Measurements from ENCODE around the gene ATG7.

The ATG7 gene

DNA sequence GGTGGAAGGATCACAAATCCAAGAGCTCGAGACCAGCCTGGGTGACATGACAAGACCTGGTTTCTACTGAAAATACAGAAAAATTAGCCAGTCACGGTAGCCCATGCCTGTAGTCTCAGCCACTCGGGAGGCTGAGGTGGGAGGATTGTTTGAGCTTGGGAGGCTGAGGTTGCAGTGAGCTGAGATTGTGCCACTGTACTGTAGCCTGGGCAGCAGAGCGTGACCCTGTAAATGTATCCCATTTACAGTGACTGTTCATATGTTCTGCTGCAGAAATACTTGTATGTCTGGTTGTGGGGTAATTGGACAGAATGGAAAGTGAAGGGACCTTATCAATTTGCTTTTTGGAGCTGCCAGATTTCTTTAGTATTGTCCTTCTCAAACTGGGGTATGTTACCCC lies 24.9 kb downstream of the ATG7 start:
- TF ChIP-seq, protein P1, sequence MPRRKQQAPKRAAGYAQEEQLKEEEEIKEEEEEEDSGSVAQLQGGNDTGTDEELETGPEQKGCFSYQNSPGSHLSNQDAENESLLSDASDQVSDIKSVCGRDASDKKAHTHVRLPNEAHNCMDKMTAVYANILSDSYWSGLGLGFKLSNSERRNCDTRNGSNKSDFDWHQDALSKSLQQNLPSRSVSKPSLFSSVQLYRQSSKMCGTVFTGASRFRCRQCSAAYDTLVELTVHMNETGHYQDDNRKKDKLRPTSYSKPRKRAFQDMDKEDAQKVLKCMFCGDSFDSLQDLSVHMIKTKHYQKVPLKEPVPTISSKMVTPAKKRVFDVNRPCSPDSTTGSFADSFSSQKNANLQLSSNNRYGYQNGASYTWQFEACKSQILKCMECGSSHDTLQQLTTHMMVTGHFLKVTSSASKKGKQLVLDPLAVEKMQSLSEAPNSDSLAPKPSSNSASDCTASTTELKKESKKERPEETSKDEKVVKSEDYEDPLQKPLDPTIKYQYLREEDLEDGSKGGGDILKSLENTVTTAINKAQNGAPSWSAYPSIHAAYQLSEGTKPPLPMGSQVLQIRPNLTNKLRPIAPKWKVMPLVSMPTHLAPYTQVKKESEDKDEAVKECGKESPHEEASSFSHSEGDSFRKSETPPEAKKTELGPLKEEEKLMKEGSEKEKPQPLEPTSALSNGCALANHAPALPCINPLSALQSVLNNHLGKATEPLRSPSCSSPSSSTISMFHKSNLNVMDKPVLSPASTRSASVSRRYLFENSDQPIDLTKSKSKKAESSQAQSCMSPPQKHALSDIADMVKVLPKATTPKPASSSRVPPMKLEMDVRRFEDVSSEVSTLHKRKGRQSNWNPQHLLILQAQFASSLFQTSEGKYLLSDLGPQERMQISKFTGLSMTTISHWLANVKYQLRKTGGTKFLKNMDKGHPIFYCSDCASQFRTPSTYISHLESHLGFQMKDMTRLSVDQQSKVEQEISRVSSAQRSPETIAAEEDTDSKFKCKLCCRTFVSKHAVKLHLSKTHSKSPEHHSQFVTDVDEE (CRISPR knock-in tag; IDR thresholded peaks at IDR 0.05) = no peak
- TF ChIP-seq, protein P2, sequence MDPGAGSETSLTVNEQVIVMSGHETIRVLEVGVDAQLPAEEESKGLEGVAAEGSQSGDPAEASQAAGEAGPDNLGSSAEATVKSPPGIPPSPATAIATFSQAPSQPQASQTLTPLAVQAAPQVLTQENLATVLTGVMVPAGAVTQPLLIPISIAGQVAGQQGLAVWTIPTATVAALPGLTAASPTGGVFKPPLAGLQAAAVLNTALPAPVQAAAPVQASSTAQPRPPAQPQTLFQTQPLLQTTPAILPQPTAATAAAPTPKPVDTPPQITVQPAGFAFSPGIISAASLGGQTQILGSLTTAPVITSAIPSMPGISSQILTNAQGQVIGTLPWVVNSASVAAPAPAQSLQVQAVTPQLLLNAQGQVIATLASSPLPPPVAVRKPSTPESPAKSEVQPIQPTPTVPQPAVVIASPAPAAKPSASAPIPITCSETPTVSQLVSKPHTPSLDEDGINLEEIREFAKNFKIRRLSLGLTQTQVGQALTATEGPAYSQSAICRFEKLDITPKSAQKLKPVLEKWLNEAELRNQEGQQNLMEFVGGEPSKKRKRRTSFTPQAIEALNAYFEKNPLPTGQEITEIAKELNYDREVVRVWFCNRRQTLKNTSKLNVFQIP (CRISPR knock-in tag; IDR thresholded peaks at IDR 0.05; ENCODE audit: borderline replicate concordance, low read depth) = no peak
- TF ChIP-seq TOX (CRISPR knock-in tag; IDR thresholded peaks at IDR 0.05; ENCODE audit: borderline replicate concordance) (no peak), ARNTL (CRISPR knock-in tag; IDR thresholded peaks at IDR 0.05; ENCODE audit: borderline replicate concordance, low read depth) (no peak), ZFP30 (CRISPR knock-in tag; IDR thresholded peaks at IDR 0.05) (no peak), OSR1 (CRISPR knock-in tag; IDR thresholded peaks at IDR 0.05) (no peak), TCF4 (CRISPR knock-in tag; IDR thresholded peaks at IDR 0.05; ENCODE audit: borderline replicate concordance) (no peak), ZNF565 (CRISPR knock-in tag; conservative IDR thresholded peaks at IDR 0.05; ENCODE audit: low read depth) (no peak), ZNF8 (CRISPR knock-in tag; IDR thresholded peaks at IDR 0.05) (no peak), RARB (CRISPR knock-in tag; IDR thresholded peaks at IDR 0.05) (no peak), ZC3H10 (CRISPR knock-in tag; IDR thresholded peaks at IDR 0.05) (no peak)
- no peak for ATAC-seq

DNA sequence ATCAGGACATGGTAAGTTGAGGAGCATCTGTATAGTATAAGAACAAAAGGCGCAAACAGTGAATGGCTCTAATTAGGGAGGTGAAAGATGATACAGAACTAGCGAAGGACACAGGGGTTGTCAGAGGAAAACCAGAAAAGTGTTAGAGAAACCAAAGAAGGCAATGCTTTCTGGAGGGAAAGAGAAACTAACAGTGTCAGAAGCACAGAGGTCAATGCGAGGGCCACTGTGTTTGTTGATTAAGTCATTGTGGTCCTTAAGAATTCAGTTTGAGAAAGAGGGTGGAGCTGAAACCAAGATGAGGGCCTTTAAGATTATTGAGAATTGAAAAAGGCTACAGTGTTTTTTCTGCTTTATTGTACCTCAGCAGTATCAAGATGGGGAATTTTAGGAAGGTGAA lies 28.8 kb downstream of the ATG7 start:
- no peak for ATAC-seq
- TF ChIP-seq CSRNP3 (CRISPR knock-in tag; IDR thresholded peaks at IDR 0.05) = no peak
- TF ChIP-seq, protein P3, sequence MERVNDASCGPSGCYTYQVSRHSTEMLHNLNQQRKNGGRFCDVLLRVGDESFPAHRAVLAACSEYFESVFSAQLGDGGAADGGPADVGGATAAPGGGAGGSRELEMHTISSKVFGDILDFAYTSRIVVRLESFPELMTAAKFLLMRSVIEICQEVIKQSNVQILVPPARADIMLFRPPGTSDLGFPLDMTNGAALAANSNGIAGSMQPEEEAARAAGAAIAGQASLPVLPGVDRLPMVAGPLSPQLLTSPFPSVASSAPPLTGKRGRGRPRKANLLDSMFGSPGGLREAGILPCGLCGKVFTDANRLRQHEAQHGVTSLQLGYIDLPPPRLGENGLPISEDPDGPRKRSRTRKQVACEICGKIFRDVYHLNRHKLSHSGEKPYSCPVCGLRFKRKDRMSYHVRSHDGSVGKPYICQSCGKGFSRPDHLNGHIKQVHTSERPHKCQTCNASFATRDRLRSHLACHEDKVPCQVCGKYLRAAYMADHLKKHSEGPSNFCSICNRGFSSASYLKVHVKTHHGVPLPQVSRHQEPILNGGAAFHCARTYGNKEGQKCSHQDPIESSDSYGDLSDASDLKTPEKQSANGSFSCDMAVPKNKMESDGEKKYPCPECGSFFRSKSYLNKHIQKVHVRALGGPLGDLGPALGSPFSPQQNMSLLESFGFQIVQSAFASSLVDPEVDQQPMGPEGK (CRISPR knock-in tag; IDR thresholded peaks at IDR 0.05; ENCODE audit: borderline replicate concordance) = no peak
- TF ChIP-seq, protein P2 (CRISPR knock-in tag; IDR thresholded peaks at IDR 0.05; ENCODE audit: borderline replicate concordance, low read depth) = no peak
- TF ChIP-seq CSDC2 (CRISPR knock-in tag; IDR thresholded peaks at IDR 0.05) = no peak
- no peak for TF ChIP-seq ZNF70 (CRISPR knock-in tag; IDR thresholded peaks at IDR 0.05)
- TF ChIP-seq SNAI2 (CRISPR knock-in tag; IDR thresholded peaks at IDR 0.05) = no peak
- TF ChIP-seq RARB (CRISPR knock-in tag; IDR thresholded peaks at IDR 0.05) = no peak
- TF ChIP-seq ARNTL (CRISPR knock-in tag; IDR thresholded peaks at IDR 0.05; ENCODE audit: borderline replicate concordance, low read depth) = no peak
- no peak for TF ChIP-seq OSR1 (CRISPR knock-in tag; IDR thresholded peaks at IDR 0.05)
- TF ChIP-seq ZNF565 (CRISPR knock-in tag; conservative IDR thresholded peaks at IDR 0.05; ENCODE audit: low read depth) = no peak
- no peak for TF ChIP-seq GLIS3 (CRISPR knock-in tag; IDR thresholded peaks at IDR 0.05)
- TF ChIP-seq, protein P1 (CRISPR knock-in tag; IDR thresholded peaks at IDR 0.05) = no peak
- TF ChIP-seq, protein P4, sequence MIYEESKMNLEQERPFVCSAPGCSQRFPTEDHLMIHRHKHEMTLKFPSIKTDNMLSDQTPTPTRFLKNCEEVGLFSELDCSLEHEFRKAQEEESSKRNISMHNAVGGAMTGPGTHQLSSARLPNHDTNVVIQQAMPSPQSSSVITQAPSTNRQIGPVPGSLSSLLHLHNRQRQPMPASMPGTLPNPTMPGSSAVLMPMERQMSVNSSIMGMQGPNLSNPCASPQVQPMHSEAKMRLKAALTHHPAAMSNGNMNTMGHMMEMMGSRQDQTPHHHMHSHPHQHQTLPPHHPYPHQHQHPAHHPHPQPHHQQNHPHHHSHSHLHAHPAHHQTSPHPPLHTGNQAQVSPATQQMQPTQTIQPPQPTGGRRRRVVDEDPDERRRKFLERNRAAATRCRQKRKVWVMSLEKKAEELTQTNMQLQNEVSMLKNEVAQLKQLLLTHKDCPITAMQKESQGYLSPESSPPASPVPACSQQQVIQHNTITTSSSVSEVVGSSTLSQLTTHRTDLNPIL (CRISPR knock-in tag; IDR thresholded peaks at IDR 0.05; ENCODE audit: low read depth) = no peak
- no peak for TF ChIP-seq TOX (CRISPR knock-in tag; IDR thresholded peaks at IDR 0.05; ENCODE audit: borderline replicate concordance)
- TF ChIP-seq PPARA (CRISPR knock-in tag; IDR thresholded peaks at IDR 0.05; ENCODE audit: borderline replicate concordance) = no peak
- no peak for TF ChIP-seq TCF4 (CRISPR knock-in tag; IDR thresholded peaks at IDR 0.05; ENCODE audit: borderline replicate concordance)
- no peak for TF ChIP-seq ISL1 (CRISPR knock-in tag; IDR thresholded peaks at IDR 0.05)
- no peak for TF ChIP-seq ZFP3 (CRISPR knock-in tag; IDR thresholded peaks at IDR 0.05)
- TF ChIP-seq ZC3H10 (CRISPR knock-in tag; IDR thresholded peaks at IDR 0.05) = no peak
